GM18507 (cell line): ENCODE measurements around the gene RGP1.
A peak's percentile ranks its signal among the peaks of the same experiment; 100 is the strongest.

Experiments used
- DNase-seq: peaks from one replicate; pipeline ENCODE4 v3.0.0; 2011; ENCODE audit warnings: low read depth; ENCODE audit not compliant: insufficient read length; ENCODE audit errors: extremely low spot score
- FAIRE-seq: peaks from 2 replicates; lab custom pipeline; 2011; peaks lifted over from hg19 to GRCh38; lab: Jason Lieb, UNC

The RGP1 gene

DNA sequence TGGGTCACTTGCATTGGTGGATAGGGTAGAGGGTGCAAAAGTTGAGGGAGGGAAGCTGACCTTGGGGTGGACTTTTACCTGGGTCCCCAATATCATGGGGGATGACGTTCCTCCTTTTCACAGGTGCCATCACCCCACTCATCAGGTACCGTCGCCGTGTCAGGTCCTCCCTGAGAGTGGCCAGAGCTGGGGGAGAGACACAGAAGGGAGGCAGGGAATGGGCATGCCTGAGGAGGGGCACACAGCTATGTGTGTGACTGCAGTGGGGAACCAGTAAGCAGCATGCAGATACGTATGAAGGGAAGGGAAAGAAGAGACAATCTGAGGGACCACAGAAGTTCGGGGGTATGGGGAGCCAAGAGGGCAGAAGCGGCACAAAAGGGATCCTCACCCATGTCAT, 10.2 kb upstream of the RGP1 start:
- DNase-seq (no peak), FAIRE-seq (no peak)

DNA sequence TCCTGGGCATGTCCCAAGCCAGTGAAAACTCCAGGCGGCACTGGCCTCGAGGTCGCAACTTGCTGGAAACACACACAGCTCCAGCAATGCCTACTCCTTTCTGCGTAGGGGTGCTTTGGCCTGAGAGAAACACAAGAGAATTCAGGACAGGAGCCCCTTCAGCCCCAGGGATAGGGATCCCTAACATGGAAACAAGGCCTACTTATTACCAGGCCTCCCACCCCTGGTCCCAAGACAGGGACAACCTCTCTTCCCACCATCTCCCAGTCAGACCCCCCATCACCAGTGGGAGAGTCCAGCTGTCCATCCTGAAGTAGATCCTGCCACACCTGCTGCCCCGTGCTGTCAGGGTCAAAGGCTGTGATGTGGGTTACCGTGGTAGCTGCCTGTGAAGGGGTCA, 8.8 kb upstream of the RGP1 start:
- no peak for FAIRE-seq
- no peak for DNase-seq

GRCh38 chr9:35741740-35742139, 7.3 kb upstream of the RGP1 start:
- DNase-seq: no peak
- FAIRE-seq: no peak

DNA sequence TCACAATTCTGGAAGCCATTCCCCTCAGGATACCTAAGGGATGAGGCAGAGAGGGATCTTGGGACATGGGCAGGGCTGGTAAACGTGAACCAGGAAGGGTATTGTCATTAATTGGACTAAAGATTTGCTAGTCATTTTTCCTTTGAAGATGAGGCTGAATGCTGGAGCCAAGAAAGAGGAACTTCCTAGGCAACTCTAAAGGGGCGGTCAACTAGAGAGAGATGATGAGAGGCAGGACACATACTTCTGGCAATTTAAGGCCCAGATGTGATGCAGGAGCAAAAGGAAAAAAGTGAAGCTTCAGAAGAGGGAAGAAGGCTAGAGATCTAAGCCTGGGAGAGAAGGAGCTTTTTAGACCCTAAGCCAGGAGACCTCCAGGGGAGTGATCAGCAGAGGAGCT, 5.6 kb upstream of the RGP1 start:
- FAIRE-seq: no peak
- no peak for DNase-seq

- no peak for FAIRE-seq
- no peak for DNase-seq
These were observed 5.1 kb upstream of the RGP1 start for GRCh38 chr9:35743880-35744518.

DNA sequence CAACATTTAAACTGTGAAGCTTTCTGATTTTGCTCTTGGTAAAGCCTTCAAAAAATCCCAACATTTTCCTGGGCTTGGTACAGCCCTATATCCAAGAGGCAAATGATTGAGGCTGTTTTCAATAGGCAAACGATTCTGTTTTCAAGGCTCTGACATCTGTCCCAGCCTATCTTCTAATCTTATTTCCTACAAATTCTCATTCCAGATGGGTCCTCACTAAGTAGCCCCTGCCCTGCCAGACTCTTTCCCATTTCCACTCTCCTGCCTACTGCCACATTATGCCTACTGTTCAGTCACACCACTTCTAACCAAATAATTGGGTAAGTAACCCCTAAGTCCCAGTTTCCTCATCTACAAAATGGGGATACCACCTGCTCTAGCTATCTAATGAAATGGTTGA, 3.5 kb upstream of the RGP1 start:
- no peak for FAIRE-seq

DNA sequence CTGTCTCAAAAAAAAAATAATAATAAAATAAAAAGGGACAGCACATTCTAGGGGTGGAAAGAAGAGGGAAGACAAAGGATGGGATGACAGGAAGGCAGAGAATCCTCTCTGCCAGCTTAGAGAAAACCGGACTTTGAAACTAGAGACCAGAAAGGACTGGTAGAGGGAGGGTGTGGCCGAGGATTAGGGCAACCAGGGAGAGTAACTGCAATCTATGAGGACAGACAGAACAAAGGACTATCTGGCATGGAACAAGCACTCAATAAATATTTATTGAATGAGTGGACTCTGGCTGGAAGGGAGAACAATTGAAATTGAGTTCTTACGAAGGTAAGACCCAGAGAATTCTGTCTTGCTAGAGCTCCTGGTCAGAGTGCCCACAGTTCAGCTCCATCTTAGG, 2.5 kb upstream of the RGP1 start:
- FAIRE-seq (no peak), DNase-seq (no peak)

More for the DNA sequence above, 3.5 kb upstream of the RGP1 start:
- no peak for DNase-seq

- no peak for FAIRE-seq
- no peak for DNase-seq
These were observed 737 bp upstream of the RGP1 start for GRCh38 chr9:35748242-35748857.

DNA sequence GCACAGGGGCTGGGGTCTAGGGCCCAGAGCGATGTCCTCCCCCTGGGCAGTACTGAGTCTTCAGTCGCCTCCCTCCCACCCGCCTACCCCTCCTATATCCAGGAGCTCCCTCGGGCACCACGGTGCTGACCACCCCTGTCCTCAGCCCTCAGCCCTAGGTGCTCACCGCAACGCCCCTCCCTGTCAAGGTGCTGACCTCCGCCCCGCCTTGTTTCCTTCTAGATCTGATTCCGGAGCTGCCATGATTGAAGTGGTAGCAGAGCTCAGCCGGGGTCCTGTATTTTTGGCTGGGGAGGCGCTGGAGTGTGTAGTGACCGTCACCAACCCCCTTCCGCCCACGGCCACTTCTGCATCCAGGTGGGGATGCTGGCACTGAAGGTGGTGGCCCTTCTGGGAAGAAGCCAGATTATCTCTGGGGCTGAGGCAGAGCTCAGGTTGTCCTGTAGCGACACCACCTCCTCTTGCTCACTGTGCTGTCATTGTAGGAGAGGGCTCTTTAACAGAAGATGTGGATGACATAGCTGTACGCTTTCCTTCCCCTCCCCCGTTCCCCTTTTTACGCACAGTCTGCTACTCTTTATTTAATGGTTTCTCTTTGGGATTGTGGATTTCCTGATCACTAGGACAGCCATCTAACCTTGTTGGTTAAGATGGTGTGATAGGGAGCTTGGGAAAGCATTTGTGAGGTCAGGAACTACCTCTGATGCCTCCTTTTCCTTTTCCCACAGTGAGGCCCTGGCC, 598 bp downstream of the RGP1 start:
- DNase-seq (no peak), FAIRE-seq (peak; percentile 70)

- DNase-seq: no peak
- FAIRE-seq: no peak
These were observed 1.1 kb downstream of the RGP1 start for GRCh38 chr9:35750256-35750531.

DNA sequence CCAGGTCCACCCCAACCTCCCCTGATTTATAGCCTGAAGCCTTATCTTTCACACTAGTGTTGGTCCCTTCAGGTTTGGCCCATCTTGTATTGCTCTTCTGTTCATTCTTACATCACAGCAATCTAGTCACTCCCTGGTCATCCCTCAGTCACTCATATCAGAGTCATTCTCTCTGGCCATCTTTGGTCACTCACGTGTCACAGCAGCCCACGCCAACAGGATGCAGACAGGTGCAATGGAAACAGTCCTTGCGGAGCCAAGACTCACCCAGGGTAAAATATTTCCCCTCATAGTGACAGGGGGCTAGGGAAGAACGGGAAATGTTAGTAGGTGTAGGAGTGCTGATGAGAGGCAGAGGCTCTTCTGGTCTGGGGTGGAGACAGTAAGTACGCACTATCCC, 4.4 kb downstream of the RGP1 start:
- no peak for FAIRE-seq

DNA sequence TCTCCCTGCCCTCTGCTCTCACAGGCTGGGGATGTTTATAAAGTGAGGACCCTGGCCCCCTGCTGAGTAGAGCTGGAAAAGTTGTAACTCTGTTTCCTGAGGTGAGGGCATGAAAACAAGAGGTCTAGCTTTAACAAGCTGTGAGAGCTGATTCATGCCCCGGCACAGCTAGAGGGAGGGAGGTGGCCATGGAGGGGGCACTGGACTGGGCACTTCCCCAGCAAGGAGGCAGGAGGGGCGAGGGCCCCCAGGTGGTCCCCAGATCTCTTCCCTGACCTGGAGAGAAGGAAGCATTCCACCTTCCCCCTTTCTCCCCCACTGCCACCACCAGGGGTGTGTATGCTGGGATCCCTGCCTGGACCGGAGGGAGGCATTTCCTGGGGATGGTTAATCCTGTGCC, 5.2 kb downstream of the RGP1 start, which contains the start of gene MSMP:
TSS of gene MSMP (minus strand) at position 13 of the 400 bp plus-strand sequence. CDS start 147 bp downstream, outside the sequence.
- no peak for DNase-seq
- FAIRE-seq: no peak

More for the DNA sequence above, 4.4 kb downstream of the RGP1 start:
- DNase-seq: no peak

GRCh38 chr9:35755071-35755470, 6.0 kb downstream of the RGP1 start:
- no peak for DNase-seq
- no peak for FAIRE-seq

DNA sequence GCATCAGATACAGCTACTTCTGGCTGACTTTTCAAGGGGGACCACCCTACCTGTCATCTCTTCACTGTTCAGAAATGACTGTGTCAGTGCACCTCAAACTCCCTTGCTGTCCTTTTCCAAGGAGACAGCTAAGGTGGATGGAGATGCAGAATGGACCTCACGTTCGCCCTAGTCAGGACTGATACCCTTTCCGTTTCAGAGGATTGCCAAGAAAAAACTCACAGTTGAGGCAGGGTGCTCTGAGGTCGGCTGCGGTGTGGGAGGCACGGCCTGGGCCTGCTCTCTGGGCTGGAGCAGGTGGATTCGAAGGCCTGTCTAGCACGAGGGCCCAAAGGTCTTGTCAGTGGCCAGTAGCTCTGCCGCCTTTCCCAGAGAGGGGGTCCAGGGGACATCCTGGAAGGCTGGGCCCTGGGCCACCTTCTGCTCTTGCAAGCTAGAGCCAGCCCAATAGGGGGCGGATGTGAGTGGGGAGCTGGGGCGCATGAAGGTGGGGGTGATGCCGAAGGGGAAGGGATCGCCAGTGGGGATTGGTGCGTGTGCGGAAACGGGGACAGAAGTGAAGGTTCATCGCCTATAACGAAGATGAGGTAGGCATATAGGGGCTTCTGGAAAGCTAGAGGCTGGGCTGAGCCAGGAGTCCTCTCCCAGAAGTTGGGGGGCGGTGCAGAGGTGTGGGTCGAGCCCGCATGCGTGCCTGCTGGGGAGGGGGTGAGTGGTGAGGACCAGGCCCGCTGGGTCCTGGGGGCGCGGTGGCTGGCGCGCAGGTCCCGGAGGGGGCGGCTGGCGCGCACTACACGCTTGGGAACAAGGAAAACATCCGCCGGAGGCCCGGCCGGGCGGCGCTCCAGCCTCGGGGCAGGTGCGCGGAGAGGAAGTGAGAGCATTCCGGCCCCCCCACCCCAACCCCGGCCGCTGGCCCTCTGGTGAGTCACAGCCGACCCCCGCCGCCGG, 7.5 kb downstream of the RGP1 start:
- no peak for DNase-seq
- peak; percentile 78 for FAIRE-seq

- DNase-seq: no peak
- peak; percentile 85 for FAIRE-seq
These were observed 8.3 kb downstream of the RGP1 start for GRCh38 chr9:35757226-35757891.

DNA sequence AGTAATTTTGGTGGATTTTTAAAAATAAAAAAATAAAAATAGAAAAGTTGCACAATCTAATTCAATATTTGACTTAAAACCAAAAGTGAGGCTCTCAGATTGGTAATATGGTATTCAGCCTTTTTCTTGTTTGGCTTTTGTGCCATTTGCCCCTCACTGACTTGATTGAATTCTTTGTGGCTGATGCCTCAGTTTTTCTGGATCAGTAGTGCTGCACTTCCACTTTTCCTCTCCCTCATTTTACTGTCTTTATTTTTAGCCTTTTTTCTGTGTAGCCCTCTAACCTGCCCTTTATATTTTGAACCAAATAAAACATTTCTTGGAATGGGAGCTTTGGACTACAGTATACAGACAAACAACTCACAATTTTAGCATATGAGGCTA, 8.8 kb downstream of the RGP1 start:
- DNase-seq: no peak
- FAIRE-seq: no peak

GRCh38 chr9:35758475-35759050, 9.5 kb downstream of the RGP1 start:
- FAIRE-seq (no peak), DNase-seq (no peak)

DNA sequence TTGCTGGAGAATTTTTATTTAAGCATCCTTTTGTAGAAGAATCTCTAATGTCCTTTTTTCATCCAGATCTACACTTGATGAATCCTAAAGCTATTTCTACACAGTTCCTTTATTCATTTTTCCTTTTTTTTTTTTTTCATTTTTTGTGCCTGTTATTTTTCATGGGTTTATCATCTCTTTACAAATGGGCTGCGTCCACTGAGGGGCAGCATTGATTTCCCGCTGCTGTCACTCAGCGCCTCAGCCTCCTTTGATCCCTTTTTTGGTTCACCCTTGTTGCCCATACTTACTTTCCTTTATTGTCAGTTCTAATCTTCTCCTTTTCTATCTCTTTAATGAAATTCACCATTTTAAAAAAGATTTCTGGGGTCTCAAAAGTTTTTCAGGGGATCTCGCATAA, 10.7 kb downstream of the RGP1 start:
- FAIRE-seq: no peak

DNA sequence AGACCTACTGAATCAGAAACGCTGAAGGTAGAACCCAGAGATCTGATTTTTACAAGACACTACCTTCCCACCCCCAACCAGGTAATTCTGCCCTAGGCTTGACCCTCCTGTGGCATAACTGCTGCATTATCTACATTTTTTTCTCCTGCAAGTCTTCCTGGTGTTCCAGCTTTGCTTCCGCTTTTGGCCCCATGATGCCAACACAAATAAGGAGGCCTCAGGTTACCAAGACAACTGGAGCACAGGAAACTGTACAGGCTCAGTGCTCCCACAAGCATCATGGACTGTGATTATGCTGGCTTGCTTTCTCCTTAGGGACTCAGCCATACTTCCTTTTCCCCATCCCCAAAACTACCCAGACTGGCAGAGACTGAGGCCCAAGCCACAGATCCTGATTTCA, 11.6 kb downstream of the RGP1 start:
- FAIRE-seq: no peak

More for the DNA sequence above, 10.7 kb downstream of the RGP1 start:
- DNase-seq: no peak

More for the DNA sequence above, 11.6 kb downstream of the RGP1 start:
- no peak for DNase-seq
